HEK293 (cell line): ENCODE measurements around the gene COA1.

Experiments used
- ZNF274 ChIP-seq, 2 experiments: fragments of 200-500 bp in 1 of 2; fragments of 450-650 bp in 1 of 2; sonication (Bioruptor generic) in 1 of 2; formaldehyde crosslinking in 1 of 2; IDR thresholded peaks; 2 replicates each; pipeline versions ENCODE4 v1.5.1 to v1.6.1; 2014 to 2016; ENCODE audit warnings: borderline replicate concordance in 1 of 2, inconsistent platforms in 1 of 2, low read length in 1 of 2, missing biosample characterization in 1 of 2, missing genetic modification characterization in 1 of 2
- ZNF664 ChIP-seq: fragments of 450-650 bp; formaldehyde crosslinking; IDR thresholded peaks from 2 replicates; pipeline ENCODE4 v1.5.1; 2016; ENCODE audit warnings: missing biosample characterization, missing genetic modification characterization

GRCh38 chr7:43650457-43651052 lies 78.8 kb downstream of the COA1 start:
- TF ChIP-seq ZNF274 (IDR thresholded peaks at IDR 0.05; ENCODE audit: low read length): no peak
- TF ChIP-seq ZNF274 (tag by site-specific recombination; IDR thresholded peaks at IDR 0.05; ENCODE audit: borderline replicate concordance): no peak
- no peak for TF ChIP-seq ZNF664 (tag by site-specific recombination)
